Neural crest cell (in vitro differentiated cells): ENCODE results near the gene ICA1. TPM values are rescaled to one million over a fixed set of nuclear protein-coding genes. Genes with fewer than 3 reads are reported as not detected.

Experiments used
- DNase-seq: peaks from one replicate; pipeline ENCODE4 v3.0.0; 2021; ENCODE audit warnings: low read depth, mixed read lengths, low spot score
- H3K27ac Mint-ChIP-seq: one replicate; pipeline ENCODE4 v1.8.0; 2021; ENCODE audit warnings: mild to moderate bottlenecking, mixed read lengths; ENCODE audit not compliant: unreplicated experiment
- H3K27me3 Mint-ChIP-seq: 2 replicates; pipeline ENCODE4 v1.8.0; 2021; ENCODE audit warnings: low read depth, mild to moderate bottlenecking, mixed read lengths
- H3K36me3 Mint-ChIP-seq: 2 replicates; pipeline ENCODE4 v1.8.0; 2021; ENCODE audit warnings: low read depth, mild to moderate bottlenecking, mixed read lengths
- H3K4me1 Mint-ChIP-seq: 2 replicates; pipeline ENCODE4 v1.8.0; 2021; ENCODE audit warnings: mixed read lengths
- H3K4me3 Mint-ChIP-seq: one replicate; pipeline ENCODE4 v1.8.0; 2021; ENCODE audit warnings: mild to moderate bottlenecking, mixed read lengths
- H3K9me3 Mint-ChIP-seq: 2 replicates; pipeline ENCODE4 v1.8.0; 2021; ENCODE audit warnings: mixed read lengths
- CTCF ChIP-seq: fragments of 200-600 bp; sonication (generic); conservative IDR thresholded peaks from 2 replicates; pipeline ENCODE4 v1.5.0; 2021; ENCODE audit warnings: antibody characterized with exemption, mild to moderate bottlenecking
- total RNA-seq: library from RNA; stranded (reverse); gene quantifications from 2 replicates; pipeline ENCODE4 v1.2.1, GENCODE V29; 2021

ICA1 gene
- total RNA-seq, 1 donor from 2014 or later: 4.2 TPM

- H3K4me3 Mint-ChIP-seq: no peak overlapping the region
- DNase-seq: no peak
- H3K36me3 Mint-ChIP-seq: peaks cover 2% of the 10 kb centered on the region
- no peaks in the 10 kb centered on the region for H3K9me3 Mint-ChIP-seq
- TF ChIP-seq CTCF: no peak
- H3K27me3 Mint-ChIP-seq: no peaks in the 10 kb centered on the region
- peaks cover 8% of the 10 kb centered on the region for H3K4me1 Mint-ChIP-seq
- H3K27ac Mint-ChIP-seq: no peak overlapping the region
These were observed 172.8 kb downstream of the ICA1 start for GRCh38 chr7:8089036-8089780.

- Mint-ChIP-seq H3K36me3 (peaks cover under 1% of the 10 kb centered on the region), H3K4me3 (no peak overlapping the region), H3K27ac (peak overlapping the region; percentile 25), H3K9me3 (no peaks in the 10 kb centered on the region), H3K27me3 (no peaks in the 10 kb centered on the region), H3K4me1 (peaks cover 8% of the 10 kb centered on the region)
- no peak for TF ChIP-seq CTCF
- DNase-seq: no peak
These were observed 175.7 kb downstream of the ICA1 start for GRCh38 chr7:8086239-8086638.

- H3K36me3 Mint-ChIP-seq: no peaks in the 10 kb centered on the region
- H3K27me3 Mint-ChIP-seq: no peaks in the 10 kb centered on the region
- no peaks in the 10 kb centered on the region for H3K9me3 Mint-ChIP-seq
- peaks cover 8% of the 10 kb centered on the region for H3K4me1 Mint-ChIP-seq
- DNase-seq: no peak
- TF ChIP-seq CTCF: no peak
- no peak overlapping the region for H3K4me3 Mint-ChIP-seq
- H3K27ac Mint-ChIP-seq: peak overlapping the region; percentile 29
These were observed 176.5 kb downstream of the ICA1 start for GRCh38 chr7:8085420-8085819.

- Mint-ChIP-seq H3K27ac (no peak overlapping the region), H3K9me3 (no peaks in the 10 kb centered on the region), H3K4me3 (no peak overlapping the region), H3K27me3 (no peaks in the 10 kb centered on the region), H3K4me1 (peaks cover 8% of the 10 kb centered on the region), H3K36me3 (no peaks in the 10 kb centered on the region)
- no peak for TF ChIP-seq CTCF
- no peak for DNase-seq
These were observed 177.1 kb downstream of the ICA1 start for GRCh38 chr7:8084836-8085235.

GRCh38 chr7:8082762-8083161, 179.2 kb downstream of the ICA1 start:
- Mint-ChIP-seq H3K27me3 (no peaks in the 10 kb centered on the region), H3K36me3 (peaks cover 2% of the 10 kb centered on the region), H3K27ac (no peak overlapping the region), H3K9me3 (no peaks in the 10 kb centered on the region), H3K4me3 (no peak overlapping the region), H3K4me1 (peaks cover 8% of the 10 kb centered on the region)
- no peak for DNase-seq
- TF ChIP-seq CTCF: no peak
